Measurements from ENCODE around the gene EIF4E1B. TPM values are rescaled to one million over a fixed set of nuclear protein-coding genes. Genes with fewer than 3 reads are reported as not detected.

EIF4E1B gene
- total RNA-seq, 4 donors from 2014 or later = not detected

DNA sequence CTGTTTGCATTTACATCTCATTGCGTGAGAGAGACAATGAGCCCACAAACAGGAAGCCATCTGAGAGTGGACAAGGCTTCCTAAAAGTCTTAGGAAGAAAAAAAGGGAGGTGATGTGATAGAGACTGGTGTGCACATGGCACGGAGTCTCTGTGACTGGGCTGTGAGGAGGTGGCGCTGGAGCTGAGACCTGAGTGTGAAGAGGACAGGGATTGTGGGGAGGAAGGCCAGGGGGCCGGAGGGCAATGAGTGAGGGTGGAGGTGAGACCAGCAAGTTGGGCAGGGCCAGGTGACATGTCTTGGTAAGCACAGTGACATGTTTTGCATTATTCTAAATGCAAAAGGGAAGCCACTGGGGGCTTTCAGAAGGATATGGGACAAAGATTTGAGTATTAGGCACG, 61.9 kb downstream of the EIF4E1B start:
- no peaks in the 10 kb centered on the region for H3K27me3 ChIP-seq

DNA sequence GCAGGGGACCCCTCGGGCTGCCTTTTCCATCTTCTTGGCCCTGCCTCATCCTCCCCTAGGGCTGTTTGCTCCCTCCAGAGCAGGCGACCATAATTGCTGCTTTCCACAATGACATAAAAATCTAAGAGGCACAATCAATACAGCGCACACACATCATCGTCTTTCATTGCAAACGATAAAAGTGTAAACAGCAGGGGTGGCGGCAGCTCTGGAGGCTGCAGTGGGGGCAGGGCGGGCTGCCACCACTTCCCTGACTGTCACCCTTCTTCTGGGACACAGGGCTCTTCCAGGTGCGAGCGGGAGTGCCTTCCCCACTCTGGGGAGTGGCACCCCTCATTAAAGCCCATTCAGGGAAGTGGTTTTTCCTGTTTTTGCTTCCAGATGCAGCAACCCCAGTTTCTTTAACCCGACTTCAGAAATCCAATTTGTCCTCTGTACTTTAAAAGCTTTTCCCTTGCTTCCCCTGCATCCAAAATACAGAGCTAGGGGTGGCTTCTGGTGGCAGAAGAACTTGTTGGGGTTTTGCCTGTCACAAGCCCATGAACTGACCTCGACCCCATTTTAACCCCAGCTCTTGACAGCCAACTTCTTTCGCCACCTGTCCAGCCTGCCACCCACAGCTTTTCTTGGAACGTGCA, 62.5 kb downstream of the EIF4E1B start:
- no peak overlapping the region for H3K27ac ChIP-seq

More for the DNA sequence above, 61.9 kb downstream of the EIF4E1B start:
- Histone ChIP-seq H3K27ac (no peak overlapping the region), H3K36me3 (no peaks in the 10 kb centered on the region), H3K4me3 (replicated peaks in 1 of 3) (no peak overlapping the region), H3K4me1 (no peaks in the 10 kb centered on the region), H3K9me3 (no peaks in the 10 kb centered on the region)
- TF ChIP-seq, protein P1, sequence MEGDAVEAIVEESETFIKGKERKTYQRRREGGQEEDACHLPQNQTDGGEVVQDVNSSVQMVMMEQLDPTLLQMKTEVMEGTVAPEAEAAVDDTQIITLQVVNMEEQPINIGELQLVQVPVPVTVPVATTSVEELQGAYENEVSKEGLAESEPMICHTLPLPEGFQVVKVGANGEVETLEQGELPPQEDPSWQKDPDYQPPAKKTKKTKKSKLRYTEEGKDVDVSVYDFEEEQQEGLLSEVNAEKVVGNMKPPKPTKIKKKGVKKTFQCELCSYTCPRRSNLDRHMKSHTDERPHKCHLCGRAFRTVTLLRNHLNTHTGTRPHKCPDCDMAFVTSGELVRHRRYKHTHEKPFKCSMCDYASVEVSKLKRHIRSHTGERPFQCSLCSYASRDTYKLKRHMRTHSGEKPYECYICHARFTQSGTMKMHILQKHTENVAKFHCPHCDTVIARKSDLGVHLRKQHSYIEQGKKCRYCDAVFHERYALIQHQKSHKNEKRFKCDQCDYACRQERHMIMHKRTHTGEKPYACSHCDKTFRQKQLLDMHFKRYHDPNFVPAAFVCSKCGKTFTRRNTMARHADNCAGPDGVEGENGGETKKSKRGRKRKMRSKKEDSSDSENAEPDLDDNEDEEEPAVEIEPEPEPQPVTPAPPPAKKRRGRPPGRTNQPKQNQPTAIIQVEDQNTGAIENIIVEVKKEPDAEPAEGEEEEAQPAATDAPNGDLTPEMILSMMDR (IDR thresholded peaks at IDR 0.05) = no peak
- no peak for TF ChIP-seq POLR2A (IDR thresholded peaks at IDR 0.05)
- 69 to 77% methylated on average over 5 of the region's 5 CpGs for WGBS, 2 donors
- intact Hi-C loops (cut with DNase I) = no loop called here
- DNase-seq = no peak

DNA sequence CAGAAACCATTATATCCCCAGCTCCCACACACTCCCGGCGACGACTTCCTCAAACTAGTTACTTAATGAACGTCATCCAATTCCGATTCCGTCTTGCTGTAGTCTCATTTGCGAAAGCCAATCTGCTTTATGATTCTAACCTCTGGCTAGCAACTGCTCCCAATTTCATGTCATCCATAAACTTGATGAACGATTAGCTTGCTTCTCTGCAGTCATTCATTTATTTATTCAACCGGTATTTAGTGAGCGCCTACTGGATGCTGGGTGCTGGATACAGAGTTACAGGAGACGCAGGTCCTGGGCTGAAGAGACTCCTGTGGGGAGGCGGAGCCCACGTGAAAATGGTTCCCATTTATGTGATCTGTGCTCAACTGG, 63.0 kb downstream of the EIF4E1B start:
- no peaks in the 10 kb centered on the region for H3K27me3 ChIP-seq
- H3K27ac ChIP-seq = no peak overlapping the region
- 45 to 46% methylated on average over 13 of the region's 13 CpGs for WGBS, 2 donors
- no peaks in the 10 kb centered on the region for H3K36me3 ChIP-seq
- no peak for TF ChIP-seq POLR2A (IDR thresholded peaks at IDR 0.05)
- TF ChIP-seq, protein P1 (IDR thresholded peaks at IDR 0.05) = no peak
- no peak overlapping the region for H3K4me3 ChIP-seq (replicated peaks in 1 of 3)
- no peak for DNase-seq
- intact Hi-C loops (cut with DNase I) = no loop called here
- H3K9me3 ChIP-seq = no peaks in the 10 kb centered on the region
- H3K4me1 ChIP-seq = no peaks in the 10 kb centered on the region

More for the DNA sequence above, 62.5 kb downstream of the EIF4E1B start:
- intact Hi-C loops (cut with DNase I) = no loop called here
- 14 to 24% methylated on average over 13 of the region's 13 CpGs for WGBS, 2 donors
- no peak for DNase-seq
- Histone ChIP-seq H3K27me3 (no peaks in the 10 kb centered on the region), H3K9me3 (no peaks in the 10 kb centered on the region), H3K36me3 (no peaks in the 10 kb centered on the region), H3K4me1 (no peaks in the 10 kb centered on the region), H3K4me3 (replicated peaks in 1 of 3) (no peak overlapping the region)
- no peak for TF ChIP-seq POLR2A (IDR thresholded peaks at IDR 0.05)
- TF ChIP-seq, protein P1 (IDR thresholded peaks at IDR 0.05) = no peak

DNA sequence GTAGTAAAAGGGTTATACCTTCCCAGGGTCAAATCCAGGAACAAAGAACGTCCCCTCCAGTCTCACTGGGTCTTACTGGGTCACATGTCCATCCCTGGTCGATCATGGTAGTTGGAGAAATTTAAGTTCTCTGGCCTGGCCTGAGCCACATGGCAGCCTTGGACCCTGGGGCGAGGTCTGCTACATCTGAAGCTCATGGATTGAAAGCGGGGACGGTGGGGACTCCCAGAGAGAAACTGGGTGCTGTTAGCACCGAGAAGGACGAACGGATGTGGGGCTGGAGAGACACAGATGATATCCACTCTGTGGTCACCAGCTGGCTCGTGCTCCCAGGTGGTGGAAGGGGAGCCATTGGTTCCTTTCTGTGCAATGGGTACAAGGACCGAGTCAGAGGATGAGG, 63.7 kb downstream of the EIF4E1B start:
- Histone ChIP-seq H3K9me3 (no peaks in the 10 kb centered on the region), H3K27me3 (no peaks in the 10 kb centered on the region), H3K4me1 (no peaks in the 10 kb centered on the region), H3K36me3 (no peaks in the 10 kb centered on the region), H3K27ac (no peak overlapping the region), H3K4me3 (replicated peaks in 1 of 3) (no peak overlapping the region)
- intact Hi-C loops (cut with DNase I) = no loop called here
- TF ChIP-seq, protein P1 (IDR thresholded peaks at IDR 0.05) = no peak
- TF ChIP-seq POLR2A (IDR thresholded peaks at IDR 0.05) = no peak
- DNase-seq = no peak
- 78 to 82% methylated on average over 10 of the region's 10 CpGs for WGBS, 2 donors

DNA sequence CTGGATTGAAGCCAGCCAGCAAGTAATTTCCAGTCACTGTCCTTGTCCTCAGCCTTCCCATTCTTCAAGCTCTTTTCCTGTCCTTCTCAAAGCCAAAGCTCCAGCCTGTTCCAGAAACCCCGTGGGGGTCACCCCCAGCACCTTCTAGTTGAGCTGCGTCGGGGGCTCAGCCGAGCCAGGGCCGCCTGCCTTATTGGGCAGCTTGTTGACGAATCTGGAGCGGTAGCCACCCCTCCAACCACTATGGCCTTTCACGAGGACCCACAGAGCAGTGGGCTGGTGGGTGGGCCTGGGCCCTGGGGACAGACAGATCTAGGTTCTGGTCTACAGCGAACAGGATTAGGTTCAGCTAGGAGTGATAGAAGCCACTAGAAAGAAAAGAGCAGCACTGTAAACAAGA, 64.2 kb downstream of the EIF4E1B start:
- Histone ChIP-seq H3K27ac (no peak overlapping the region), H3K36me3 (no peaks in the 10 kb centered on the region), H3K4me1 (no peaks in the 10 kb centered on the region), H3K9me3 (no peaks in the 10 kb centered on the region), H3K27me3 (no peaks in the 10 kb centered on the region), H3K4me3 (replicated peaks in 1 of 3) (no peak overlapping the region)
- WGBS, 2 donors = 77 to 82% methylated on average over 9 of the region's 9 CpGs
- TF ChIP-seq, protein P1 (IDR thresholded peaks at IDR 0.05) = no peak
- TF ChIP-seq POLR2A (IDR thresholded peaks at IDR 0.05) = no peak
- no peak for DNase-seq
- intact Hi-C loops (cut with DNase I) = no loop called here

All from thyroid gland (tissue), 4 donors.